LNCaP clone FGC (cell line): ENCODE measurements around the gene DOCK4.

Experiments
- DNase-seq: peaks from one replicate; pipeline ENCODE4 v3.0.0-alpha.2; 2011; ENCODE audit warnings: low read depth
- H3K4me3 ChIP-seq: 2 replicates; pipeline ENCODE4 v1.5.1; 2011; ENCODE audit warnings: mild to moderate bottlenecking, low read depth, low read length, control low read depth
- CTCF ChIP-seq: IDR thresholded peaks from 2 replicates; pipeline ENCODE4 v1.5.1; 2012; ENCODE audit warnings: mild to moderate bottlenecking; ENCODE audit not compliant: control insufficient read depth, insufficient read depth; ENCODE audit errors: extremely low read depth

DOCK4 gene

GRCh38 chr7:111895049-111895448, 311.1 kb downstream of the DOCK4 start:
- no peak for DNase-seq
- TF ChIP-seq CTCF: no peak
- H3K4me3 ChIP-seq: no peak overlapping the region

DNA sequence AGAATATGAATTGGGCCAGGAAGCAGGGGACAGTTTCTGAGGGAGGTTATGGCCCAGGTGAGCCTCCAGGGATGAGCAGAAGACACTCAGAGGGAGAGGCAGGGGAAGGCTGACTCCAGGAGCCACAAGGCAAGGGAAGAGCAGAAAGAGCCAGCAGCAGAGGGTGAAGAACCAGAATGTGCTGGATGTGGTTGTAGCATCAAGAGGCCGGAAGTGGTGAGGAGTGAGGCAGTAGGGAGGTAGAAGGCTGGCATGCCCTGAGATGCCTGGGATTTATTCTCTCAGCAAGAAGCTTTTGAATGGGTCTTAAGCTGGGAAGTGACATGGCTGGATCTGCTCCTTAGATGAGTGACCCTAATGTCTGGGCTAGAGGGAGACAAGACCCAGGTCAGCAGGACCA, 311.7 kb downstream of the DOCK4 start:
- no peak overlapping the region for H3K4me3 ChIP-seq
- TF ChIP-seq CTCF: no peak
- no peak for DNase-seq

DNA sequence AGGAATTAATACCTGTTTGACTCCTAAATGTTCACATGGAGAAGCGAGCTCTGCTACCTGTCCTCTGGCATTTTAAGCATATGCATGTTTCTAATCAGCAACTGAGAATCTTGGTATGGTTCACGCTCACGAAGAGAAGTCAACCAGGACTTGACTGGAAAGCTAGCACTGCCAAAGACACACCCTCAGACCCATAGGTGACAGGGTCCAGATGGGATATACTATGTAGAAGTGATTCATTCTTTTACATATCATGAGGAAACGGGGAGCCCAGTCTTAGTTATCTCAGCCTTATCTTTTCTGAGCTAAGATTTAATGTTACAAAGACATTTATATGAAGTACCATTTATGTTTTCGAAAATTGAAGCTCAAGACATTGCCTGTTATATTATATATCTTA, 313.0 kb downstream of the DOCK4 start:
- no peak for DNase-seq
- H3K4me3 ChIP-seq: no peak overlapping the region
- no peak for TF ChIP-seq CTCF

DNA sequence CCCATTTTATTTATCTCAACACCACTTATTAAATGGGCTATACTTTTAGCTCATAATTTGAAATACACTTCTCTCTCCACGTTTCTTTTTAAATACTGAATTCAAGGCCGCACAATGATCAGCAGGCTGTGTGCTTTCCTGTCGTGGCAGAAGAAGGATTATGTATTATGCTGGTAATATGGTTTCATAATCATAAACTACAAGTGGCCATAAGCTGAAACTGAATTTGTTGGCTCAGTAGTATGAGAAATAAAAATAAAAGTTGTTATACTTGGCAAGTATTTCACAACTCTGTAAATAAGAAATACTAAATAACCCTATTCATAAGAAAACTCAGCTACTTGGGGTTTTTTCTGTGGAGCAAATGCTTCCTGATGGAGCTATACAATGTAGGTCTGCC, 313.6 kb downstream of the DOCK4 start:
- no peak for DNase-seq
- no peak for TF ChIP-seq CTCF
- no peak overlapping the region for H3K4me3 ChIP-seq

DNA sequence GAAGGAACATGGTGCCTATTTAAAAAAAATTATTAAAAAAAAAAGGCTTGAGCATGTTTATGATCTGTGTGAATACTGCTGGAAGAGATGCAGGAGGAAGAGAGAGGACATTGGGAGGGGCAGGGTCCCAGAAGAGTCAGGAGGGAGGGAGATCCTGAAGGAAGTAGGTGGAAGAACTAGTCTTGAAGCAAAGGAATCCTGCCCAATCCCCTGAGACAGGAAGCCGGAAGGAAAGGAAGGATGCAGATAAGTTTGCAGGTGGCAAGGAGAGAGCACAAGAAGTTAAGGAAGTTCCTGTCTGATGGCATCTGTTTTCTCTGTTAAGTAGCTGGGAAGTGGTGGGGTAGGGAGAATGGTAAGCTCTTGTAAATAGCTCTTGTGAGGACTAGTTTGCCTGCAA, 318.5 kb downstream of the DOCK4 start:
- TF ChIP-seq CTCF: no peak
- DNase-seq: no peak
- H3K4me3 ChIP-seq: no peak overlapping the region

- no peak for DNase-seq
- no peak for TF ChIP-seq CTCF
- H3K4me3 ChIP-seq: no peak overlapping the region
These were observed 320.0 kb downstream of the DOCK4 start for GRCh38 chr7:111886233-111886632.

DNA sequence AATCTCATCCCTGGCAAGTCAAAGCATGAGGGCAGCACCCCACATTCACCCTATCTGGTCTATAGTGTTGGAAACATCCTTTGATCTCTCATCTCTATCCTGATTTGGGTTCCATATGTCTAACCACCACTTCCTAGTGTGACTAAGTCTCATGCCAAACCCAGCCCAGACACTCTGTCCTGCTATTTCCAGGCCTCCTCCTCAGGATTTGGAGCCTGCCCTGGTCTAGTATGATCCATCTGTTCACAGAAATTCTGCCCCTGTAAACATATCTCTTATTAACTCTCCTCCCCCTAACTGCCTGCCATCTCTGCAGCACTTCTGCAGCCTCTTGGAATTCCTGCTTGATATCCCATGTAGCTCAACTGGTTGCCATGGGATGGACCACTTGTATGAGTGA, 323.0 kb downstream of the DOCK4 start:
- DNase-seq: no peak
- no peak overlapping the region for H3K4me3 ChIP-seq
- TF ChIP-seq CTCF: no peak
